Heart left ventricle (tissue), 13 donors: ENCODE measurements around the gene GRHPR.

Experiments
- POLR2A ChIP-seq, 2 donors: fragments of 450-650 bp; IDR thresholded peaks; one replicate each; pipeline ENCODE4 v1.6.1; 2017; ENCODE audit warnings: antibody characterized with exemption in 2 of 2, mild to moderate bottlenecking in 2 of 2, moderate library complexity in 2 of 2
- TF ChIP-seq, protein P1 (sequence below), 12 donors: fragments of 200-600 bp; sonication (generic) in 4 of 12; IDR thresholded peaks; one replicate each; pipeline versions ENCODE4 v1.5.0 to v1.8.0; 2018 to 2022; ENCODE audit warnings: antibody characterized with exemption in 12 of 12, mild to moderate bottlenecking in 5 of 12
- donor health status: ischemic (EF 13 %, LVEDD 7.1; RV severe dilation, severe dysfunction).
- donor health status: DM: no; HTN: yes; CAD: no.
- donor health status: DM: no; HTN: no; CAD: no.
- donor health status: ischemic (EF 25% LVEDD 6.9; RV normal size, moderate dysfunction).
- donor health status: ischemic (EF 25% LVEDD 5.7; RV mildly dilated, moderate dysfunction).
- donor health status: ischemic (EF 35%, LVEDD 5.7; RV mildly dilated, moderate dysfunction).
- donor health status: nonischemic (EF 11% LVEDD 7.7; RV severe dilation, severe dysfunction).
- donor health status: DM: yes; HTN: yes; CAD: no.
- donor health status: PGD.
- donor health status: ischemic (EF 29% LVEDD 5.4; RV normal size, mild dysfunction).
- donor health status: nonischemic (EF 23%, LVEDD 6.1; RV moderate dilation, normal function).

DNA sequence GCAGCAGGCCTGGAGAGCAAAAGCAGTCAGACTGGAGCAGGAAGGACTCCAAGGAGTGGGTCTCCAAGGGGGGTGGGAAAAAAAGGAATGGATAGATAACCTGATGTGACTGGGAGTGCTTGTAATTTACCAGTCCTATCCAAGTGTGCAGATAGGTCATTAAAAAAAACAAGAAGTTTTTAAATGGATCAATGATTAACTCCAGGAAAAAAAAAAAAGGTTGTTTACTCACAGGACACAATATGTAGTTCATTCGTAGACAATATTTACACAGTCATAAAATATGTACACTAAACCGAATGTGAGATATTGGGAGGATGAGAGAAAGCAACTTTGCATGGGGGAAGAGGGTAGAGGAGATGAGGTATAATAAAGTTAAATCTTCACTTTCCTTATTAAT is 22.4 kb downstream of the GRHPR start:
- TF ChIP-seq, protein P1, sequence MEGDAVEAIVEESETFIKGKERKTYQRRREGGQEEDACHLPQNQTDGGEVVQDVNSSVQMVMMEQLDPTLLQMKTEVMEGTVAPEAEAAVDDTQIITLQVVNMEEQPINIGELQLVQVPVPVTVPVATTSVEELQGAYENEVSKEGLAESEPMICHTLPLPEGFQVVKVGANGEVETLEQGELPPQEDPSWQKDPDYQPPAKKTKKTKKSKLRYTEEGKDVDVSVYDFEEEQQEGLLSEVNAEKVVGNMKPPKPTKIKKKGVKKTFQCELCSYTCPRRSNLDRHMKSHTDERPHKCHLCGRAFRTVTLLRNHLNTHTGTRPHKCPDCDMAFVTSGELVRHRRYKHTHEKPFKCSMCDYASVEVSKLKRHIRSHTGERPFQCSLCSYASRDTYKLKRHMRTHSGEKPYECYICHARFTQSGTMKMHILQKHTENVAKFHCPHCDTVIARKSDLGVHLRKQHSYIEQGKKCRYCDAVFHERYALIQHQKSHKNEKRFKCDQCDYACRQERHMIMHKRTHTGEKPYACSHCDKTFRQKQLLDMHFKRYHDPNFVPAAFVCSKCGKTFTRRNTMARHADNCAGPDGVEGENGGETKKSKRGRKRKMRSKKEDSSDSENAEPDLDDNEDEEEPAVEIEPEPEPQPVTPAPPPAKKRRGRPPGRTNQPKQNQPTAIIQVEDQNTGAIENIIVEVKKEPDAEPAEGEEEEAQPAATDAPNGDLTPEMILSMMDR (IDR thresholded peaks at IDR 0.05): no peak
- TF ChIP-seq POLR2A (IDR thresholded peaks at IDR 0.05): no peak
